MM.1S (cell line): ENCODE data around the gene PARK7.
A peak's percentile ranks its signal among the peaks of the same experiment; 100 is the strongest.

Source experiments
- DNase-seq: peaks from one replicate; pipeline ENCODE4 v3.0.0-alpha.2; 2015
- H2AFZ ChIP-seq: fragments of 300-600 bp; sonication (generic); 2 replicates; pipeline ENCODE4 v1.6.0; 2016; ENCODE audit warnings: antibody characterized with exemption, low read length
- H3F3A ChIP-seq: fragments of 300-600 bp; sonication (generic); 2 replicates; pipeline ENCODE4 v1.6.1; 2016; ENCODE audit warnings: mild to moderate bottlenecking, antibody characterized with exemption, low read length, moderate library complexity, mixed read lengths; ENCODE audit not compliant: insufficient read depth
- H3K27ac ChIP-seq: fragments of 300-600 bp; sonication (generic); 2 replicates; pipeline ENCODE4 v1.5.1; 2016; ENCODE audit warnings: mild to moderate bottlenecking, low read length
- H3K27me3 ChIP-seq: fragments of 300-600 bp; sonication (generic); replicated peaks from 2 replicates; pipeline ENCODE4 v1.6.0; 2016; ENCODE audit warnings: low read length; ENCODE audit not compliant: insufficient read depth
- H3K36me3 ChIP-seq: fragments of 300-600 bp; sonication (generic); replicated peaks from 2 replicates; pipeline ENCODE4 v1.6.1; 2016; ENCODE audit warnings: mild to moderate bottlenecking, low read length, mixed read lengths; ENCODE audit not compliant: insufficient read depth
- H3K4me1 ChIP-seq: fragments of 300-600 bp; sonication (generic); 2 replicates; pipeline ENCODE4 v1.6.1; 2016; ENCODE audit warnings: low read length, mixed read lengths
- H3K4me2 ChIP-seq: fragments of 300-600 bp; sonication (generic); 2 replicates; pipeline ENCODE4 v1.6.0; 2016; ENCODE audit warnings: low read depth, low read length
- H3K4me3 ChIP-seq: fragments of 300-600 bp; sonication (generic); 2 replicates; pipeline ENCODE4 v1.5.1; 2016; ENCODE audit warnings: low read length, mixed read lengths
- H3K79me2 ChIP-seq: fragments of 300-600 bp; sonication (generic); 2 replicates; pipeline ENCODE4 v1.6.1; 2016; ENCODE audit warnings: mixed run types, low read length, mixed read lengths
- H3K9ac ChIP-seq: fragments of 300-600 bp; sonication (generic); 2 replicates; pipeline ENCODE4 v1.6.1; 2016; ENCODE audit warnings: low read length, mixed read lengths
- H3K9me2 ChIP-seq: fragments of 300-600 bp; sonication (generic); replicated peaks from 2 replicates; pipeline ENCODE4 v1.6.1; 2016; ENCODE audit warnings: mild to moderate bottlenecking, low read length, mixed read lengths; ENCODE audit not compliant: insufficient read depth
- H3K9me3 ChIP-seq: fragments of 300-600 bp; sonication (generic); replicated peaks from 2 replicates; pipeline ENCODE4 v1.6.1; 2016; ENCODE audit warnings: mild to moderate bottlenecking, low read length, mixed read lengths; ENCODE audit not compliant: insufficient read depth
- H4K20me1 ChIP-seq: fragments of 300-600 bp; sonication (generic); 2 replicates; pipeline ENCODE4 v1.6.1; 2016; ENCODE audit warnings: mild to moderate bottlenecking, low read length, moderate library complexity, mixed read lengths; ENCODE audit not compliant: insufficient read depth
- CTCF ChIP-seq: fragments of 300-600 bp; sonication (generic); IDR thresholded peaks from 2 replicates; pipeline ENCODE4 v1.5.1; 2016; ENCODE audit warnings: antibody characterized with exemption, low read length, mixed read lengths
- EZH2 ChIP-seq: fragments of 300-600 bp; sonication (generic); optimal IDR thresholded peaks from 2 replicates; pipeline ENCODE3; 2017; ENCODE audit warnings: low read depth, mild to moderate bottlenecking, antibody characterized with exemption, low read length, mixed read lengths
- EZH2phosphoT487 ChIP-seq: fragments of 300-600 bp; sonication (generic); IDR thresholded peaks from 2 replicates; pipeline ENCODE4 v1.6.1; 2018; ENCODE audit warnings: antibody characterized with exemption, low read length

PARK7 gene

GRCh38 chr1:8016210-8016894 is 54.8 kb downstream of the PARK7 start:
- no peak for DNase-seq
- no peaks in the 10 kb centered on the region for H3K36me3 ChIP-seq
- H3K79me2 ChIP-seq: no peaks in the 10 kb centered on the region
- H3K4me1 ChIP-seq: no peaks in the 10 kb centered on the region
- no peak overlapping the region for H3K27ac ChIP-seq
- no peaks in the 10 kb centered on the region for H4K20me1 ChIP-seq
- H3K4me3 ChIP-seq: no peak overlapping the region
- no peak overlapping the region for H3K9ac ChIP-seq
- no peaks in the 10 kb centered on the region for H3K9me2 ChIP-seq
- TF ChIP-seq EZH2: no peak
- TF ChIP-seq CTCF: peak; percentile 8; the same call in 1 of the 2 replicates
- no peak for TF ChIP-seq EZH2phosphoT487
- no peaks in the 10 kb centered on the region for H3K27me3 ChIP-seq
- no peaks in the 10 kb centered on the region for H3F3A ChIP-seq
- H3K9me3 ChIP-seq: no peaks in the 10 kb centered on the region
- H2AFZ ChIP-seq: no peak overlapping the region
- no peak overlapping the region for H3K4me2 ChIP-seq

GRCh38 chr1:8016895-8017241 is 55.4 kb downstream of the PARK7 start:
- H4K20me1 ChIP-seq: no peaks in the 10 kb centered on the region
- DNase-seq: no peak
- TF ChIP-seq CTCF (no peak), EZH2phosphoT487 (no peak), EZH2 (no peak)
- no peaks in the 10 kb centered on the region for H3F3A ChIP-seq
- no peaks in the 10 kb centered on the region for H3K9me3 ChIP-seq
- no peak overlapping the region for H2AFZ ChIP-seq
- no peak overlapping the region for H3K9ac ChIP-seq
- no peak overlapping the region for H3K4me3 ChIP-seq
- H3K27me3 ChIP-seq: no peaks in the 10 kb centered on the region
- H3K9me2 ChIP-seq: no peaks in the 10 kb centered on the region
- no peak overlapping the region for H3K4me2 ChIP-seq
- H3K79me2 ChIP-seq: no peaks in the 10 kb centered on the region
- H3K36me3 ChIP-seq: no peaks in the 10 kb centered on the region
- H3K27ac ChIP-seq: no peak overlapping the region
- no peaks in the 10 kb centered on the region for H3K4me1 ChIP-seq

- Histone ChIP-seq H3K4me1 (no peaks in the 10 kb centered on the region), H3K27me3 (no peaks in the 10 kb centered on the region), H2AFZ (no peak overlapping the region), H4K20me1 (no peaks in the 10 kb centered on the region), H3K9me2 (no peaks in the 10 kb centered on the region), H3K36me3 (no peaks in the 10 kb centered on the region), H3K27ac (no peak overlapping the region), H3K79me2 (no peaks in the 10 kb centered on the region), H3K9me3 (no peaks in the 10 kb centered on the region), H3F3A (no peaks in the 10 kb centered on the region), H3K4me2 (no peak overlapping the region), H3K4me3 (no peak overlapping the region), H3K9ac (no peak overlapping the region)
- TF ChIP-seq EZH2 (no peak), EZH2phosphoT487 (no peak), CTCF (no peak)
- DNase-seq: no peak
Measured at GRCh38 chr1:8017495-8018197, 56.1 kb downstream of the PARK7 start.
